T-helper 2 cell treated with Interferon-gamma antibody and Interleukin-4, amounts not matched to agents 5 μg/mL and 100 μg/mL, for 36 hours (primary cell): ENCODE data around the gene MED12L.

Source experiments
- DNase-seq: peaks from one replicate; pipeline ENCODE4 v3.0.0; 2021; ENCODE audit warnings: low spot score
- H3K27ac Mint-ChIP-seq: one replicate; pipeline ENCODE4 v1.8.0; 2021; ENCODE audit warnings: mild to moderate bottlenecking, mixed read lengths
- H3K27me3 Mint-ChIP-seq: one replicate; pipeline ENCODE4 v1.8.0; 2021; ENCODE audit warnings: low read depth, mixed read lengths
- H3K36me3 Mint-ChIP-seq: one replicate; pipeline ENCODE4 v1.8.0; 2021; ENCODE audit warnings: low read depth, mixed read lengths
- H3K4me1 Mint-ChIP-seq: one replicate; pipeline ENCODE4 v1.8.0; 2021; ENCODE audit warnings: low read depth, mixed read lengths
- H3K4me3 Mint-ChIP-seq: one replicate; pipeline ENCODE4 v1.8.0; 2022; ENCODE audit warnings: mild to moderate bottlenecking, moderate library complexity, mixed read lengths
- H3K9me3 Mint-ChIP-seq: one replicate; pipeline ENCODE4 v1.8.0; 2021; ENCODE audit warnings: mixed read lengths

The MED12L gene

DNA sequence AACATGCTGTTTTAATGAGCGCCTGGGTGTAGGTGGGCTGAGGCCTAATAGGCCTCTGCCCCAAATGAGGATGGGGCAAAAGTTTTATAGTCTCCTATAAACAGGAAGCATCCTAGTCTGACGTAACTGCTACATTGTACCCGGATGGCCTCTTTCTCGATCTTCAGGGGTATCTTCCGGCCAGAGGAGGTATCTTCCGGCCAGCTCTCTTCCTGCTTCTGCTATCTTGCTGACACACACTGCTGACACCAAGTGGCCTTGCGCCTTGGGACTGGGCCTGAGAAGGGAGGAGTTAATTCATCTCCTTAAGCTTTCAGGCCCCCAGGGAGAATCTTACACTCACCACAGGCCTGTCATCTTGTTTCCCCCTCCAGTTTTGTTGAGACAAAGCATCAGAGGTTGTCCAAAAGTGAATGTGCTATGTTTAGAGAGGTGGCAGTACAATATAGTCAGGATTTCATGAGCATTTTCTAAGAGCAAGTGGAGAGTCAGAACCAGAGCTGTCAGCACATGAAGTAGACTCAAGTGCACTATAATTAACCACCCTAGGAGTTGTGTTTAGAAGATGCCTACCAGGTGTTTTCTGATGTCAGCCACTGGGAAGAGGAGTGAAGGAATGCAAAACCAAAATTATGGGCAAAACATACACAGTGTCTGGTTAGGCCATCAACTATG lies 391.0 kb downstream of the MED12L start:
- DNase-seq, result no peak
- H3K4me1 Mint-ChIP-seq, result no peaks in the 10 kb centered on the region
- no peaks in the 10 kb centered on the region for H3K9me3 Mint-ChIP-seq
- peaks cover 6% of the 10 kb centered on the region for H3K27me3 Mint-ChIP-seq
- no peak overlapping the region for H3K27ac Mint-ChIP-seq
- no peak overlapping the region for H3K4me3 Mint-ChIP-seq
- no peaks in the 10 kb centered on the region for H3K36me3 Mint-ChIP-seq

DNA sequence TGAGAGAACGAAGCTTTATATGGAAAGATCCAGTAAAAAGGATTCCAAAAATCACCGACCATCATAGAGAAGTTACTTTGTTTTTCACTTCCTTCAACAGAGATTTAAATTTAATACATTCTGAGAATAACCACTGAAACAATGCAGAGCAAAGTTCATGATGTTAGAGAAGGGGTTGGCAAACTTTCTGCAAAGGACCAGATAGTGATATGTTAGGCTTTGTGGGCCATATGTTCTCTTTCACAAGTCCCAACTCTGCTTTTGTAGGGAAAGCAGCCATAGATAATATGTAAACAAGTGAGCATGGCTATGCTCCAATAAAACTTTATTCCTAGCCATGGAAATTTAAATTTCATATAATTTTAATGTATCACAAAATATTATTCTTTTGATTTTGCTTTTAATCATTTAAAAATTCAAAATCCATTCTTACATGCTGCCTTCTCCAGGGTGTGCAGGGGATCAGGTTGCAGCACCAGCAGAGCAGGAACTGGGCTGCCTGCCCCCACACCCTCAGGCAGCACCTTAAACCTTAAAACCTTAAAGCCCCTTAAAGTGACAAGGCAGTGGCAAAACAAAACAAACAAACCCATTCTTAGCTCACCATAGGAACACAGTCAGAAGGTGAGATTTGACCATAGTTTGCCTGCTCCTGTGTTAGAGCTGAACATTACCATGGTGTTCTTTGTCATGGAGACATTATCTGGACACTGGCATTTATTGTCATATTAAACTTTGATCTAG lies 392.3 kb downstream of the MED12L start:
- Mint-ChIP-seq H3K4me3 (no peak overlapping the region), H3K27me3 (peaks cover 8% of the 10 kb centered on the region), H3K27ac (no peak overlapping the region), H3K36me3 (no peaks in the 10 kb centered on the region), H3K4me1 (no peaks in the 10 kb centered on the region), H3K9me3 (peaks cover 5% of the 10 kb centered on the region)
- no peak for DNase-seq

DNA sequence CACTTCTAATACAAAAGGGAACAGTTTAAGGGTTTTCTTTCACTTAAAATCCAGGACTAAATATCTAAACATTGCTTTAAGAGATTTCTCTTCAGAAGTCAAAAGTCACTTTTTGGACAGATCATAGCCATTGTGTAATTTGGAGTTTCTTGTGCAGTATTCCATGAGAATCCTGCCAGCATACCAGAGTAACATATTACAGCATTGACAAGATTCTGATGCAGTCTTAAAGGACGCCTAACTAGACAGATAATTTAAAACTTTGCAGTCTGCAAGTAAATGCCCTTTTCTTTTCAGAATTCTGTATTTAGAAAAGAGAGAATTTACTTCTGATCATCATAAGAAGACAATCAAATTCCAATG lies 392.9 kb downstream of the MED12L start:
- Mint-ChIP-seq H3K4me3 (no peak overlapping the region), H3K27me3 (peaks cover 8% of the 10 kb centered on the region), H3K27ac (no peak overlapping the region), H3K36me3 (no peaks in the 10 kb centered on the region), H3K9me3 (peaks cover 5% of the 10 kb centered on the region), H3K4me1 (no peaks in the 10 kb centered on the region)
- no peak for DNase-seq

DNA sequence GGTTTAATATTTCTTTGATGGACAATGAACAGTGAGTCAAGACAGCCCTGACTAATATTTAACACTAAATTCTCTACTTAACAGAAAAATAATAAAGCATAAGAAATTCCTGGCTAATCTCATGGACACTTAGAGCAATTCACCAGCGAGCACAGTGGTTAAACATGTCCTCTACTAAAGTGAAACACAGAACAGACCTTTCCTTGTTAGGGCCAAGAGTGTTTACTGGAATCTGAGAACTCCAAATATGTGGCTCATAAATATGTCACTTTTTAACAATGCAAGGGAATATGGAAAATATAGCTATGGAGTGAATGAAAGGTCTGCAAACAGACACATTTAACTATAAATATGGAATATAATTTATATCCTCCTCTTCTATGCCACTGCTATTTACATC lies 394.0 kb downstream of the MED12L start:
- H3K27ac Mint-ChIP-seq, result no peak overlapping the region
- H3K36me3 Mint-ChIP-seq, result no peaks in the 10 kb centered on the region
- no peaks in the 10 kb centered on the region for H3K4me1 Mint-ChIP-seq
- DNase-seq, result no peak
- H3K27me3 Mint-ChIP-seq, result peaks cover 8% of the 10 kb centered on the region
- peaks cover 5% of the 10 kb centered on the region for H3K9me3 Mint-ChIP-seq
- H3K4me3 Mint-ChIP-seq, result no peak overlapping the region

DNA sequence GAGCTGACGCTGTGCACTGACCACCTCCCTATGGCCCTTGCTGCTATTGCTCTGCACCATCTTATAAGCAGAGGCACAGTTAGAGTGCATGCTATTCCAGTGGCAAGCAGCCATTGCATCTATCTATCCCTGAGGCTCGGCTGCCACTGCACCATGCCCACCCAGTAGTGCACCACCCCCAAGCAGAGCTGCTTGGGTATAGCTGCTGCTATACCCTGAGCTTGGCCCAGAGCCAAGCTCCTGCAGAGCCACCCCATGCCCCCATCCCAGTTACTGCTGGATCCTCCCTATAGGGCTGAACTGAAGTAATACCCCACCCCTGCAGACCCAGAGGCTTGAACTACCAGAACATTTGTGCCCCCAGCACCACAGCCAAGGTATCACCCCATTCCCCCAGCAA lies 395.0 kb downstream of the MED12L start:
- H3K9me3 Mint-ChIP-seq, result peaks cover 5% of the 10 kb centered on the region
- no peaks in the 10 kb centered on the region for H3K36me3 Mint-ChIP-seq
- H3K4me3 Mint-ChIP-seq, result no peak overlapping the region
- no peak overlapping the region for H3K27ac Mint-ChIP-seq
- H3K4me1 Mint-ChIP-seq, result no peaks in the 10 kb centered on the region
- peaks cover 8% of the 10 kb centered on the region for H3K27me3 Mint-ChIP-seq
- DNase-seq, result no peak

DNA sequence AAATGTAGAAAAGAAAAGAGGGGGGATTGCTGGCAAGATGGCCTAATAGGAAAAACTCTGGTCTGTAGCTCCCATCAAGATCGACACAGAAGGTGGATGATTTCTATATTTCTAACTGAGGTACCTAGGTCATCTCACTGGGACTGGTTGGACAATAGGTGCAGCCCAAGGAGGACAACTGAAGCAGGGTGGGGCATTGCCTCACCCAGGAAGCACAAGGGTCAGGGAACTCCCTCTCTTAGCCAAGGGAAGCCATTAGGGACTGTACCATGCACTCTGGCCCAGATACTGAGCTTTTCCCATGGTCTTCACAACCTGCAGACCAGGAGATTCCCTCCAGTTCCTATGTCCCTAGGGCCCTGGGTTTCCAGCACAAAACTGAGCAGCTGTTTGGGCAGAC lies 398.0 kb downstream of the MED12L start:
- DNase-seq, result no peak
- Mint-ChIP-seq H3K9me3 (peaks cover 5% of the 10 kb centered on the region), H3K4me1 (no peaks in the 10 kb centered on the region), H3K4me3 (no peak overlapping the region), H3K27ac (no peak overlapping the region), H3K36me3 (no peaks in the 10 kb centered on the region), H3K27me3 (peaks cover 4% of the 10 kb centered on the region)

DNA sequence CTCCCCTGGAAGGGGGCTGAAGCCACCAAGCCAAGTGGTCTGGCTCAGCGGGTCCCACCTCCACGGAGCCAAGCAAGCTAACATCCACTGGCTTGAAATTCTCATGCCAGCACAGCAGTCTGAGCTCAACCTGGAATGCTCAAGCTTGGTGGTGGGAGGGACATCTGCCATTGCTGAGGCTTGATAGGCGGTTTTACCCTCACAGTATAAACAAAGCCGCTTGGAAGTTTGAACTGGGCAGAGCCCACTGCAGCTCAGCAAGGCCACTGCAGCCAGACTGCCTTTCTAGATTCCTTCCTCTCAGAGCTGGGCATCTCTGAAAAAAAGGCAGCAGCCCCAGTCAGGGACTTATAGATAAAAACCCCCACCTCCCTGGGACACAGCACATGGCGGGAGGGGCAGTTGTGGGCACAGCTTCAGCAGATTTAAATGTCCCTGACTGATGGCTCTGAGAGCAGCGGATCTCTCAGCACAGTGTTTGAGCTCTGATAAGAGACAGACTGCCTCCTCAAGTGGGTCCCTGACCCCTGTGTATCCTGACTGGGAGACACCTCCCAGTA lies 398.6 kb downstream of the MED12L start:
- H3K9me3 Mint-ChIP-seq, result peaks cover 5% of the 10 kb centered on the region
- H3K27ac Mint-ChIP-seq, result no peak overlapping the region
- H3K27me3 Mint-ChIP-seq, result peaks cover 2% of the 10 kb centered on the region
- H3K4me3 Mint-ChIP-seq, result no peak overlapping the region
- H3K36me3 Mint-ChIP-seq, result no peaks in the 10 kb centered on the region
- H3K4me1 Mint-ChIP-seq, result no peaks in the 10 kb centered on the region
- DNase-seq, result no peak
